Neural cell (in vitro differentiated cells): Measurements from ENCODE around the gene TMEM167A. TPM values are rescaled to one million over a fixed set of nuclear protein-coding genes. Genes with fewer than 3 reads are reported as not detected.

Source experiments
- H2AFZ ChIP-seq: fragments of 200-600, 300-800 bp; sonication (generic), shearing (Covaris generic); 2 replicates; pipeline ENCODE4 v1.6.0; 2014; ENCODE audit warnings: low read depth, mild to moderate bottlenecking, antibody characterized with exemption, low read length, moderate library complexity
- H3F3A ChIP-seq: fragments of 200-600 bp; shearing (Covaris generic); 2 replicates; pipeline ENCODE4 v1.6.1; 2016; ENCODE audit warnings: mild to moderate bottlenecking, moderate library complexity, mixed read lengths, antibody characterized with exemption, low read length; ENCODE audit not compliant: insufficient read depth, poor library complexity, severe bottlenecking
- H3K27ac ChIP-seq: fragments of 200-600, 300-800 bp; sonication (generic), shearing (Covaris generic); 2 replicates; pipeline ENCODE4 v1.5.1; 2014; ENCODE audit warnings: mild to moderate bottlenecking, low read length, moderate library complexity
- H3K27me3 ChIP-seq: fragments of 300-800, 200-600 bp; sonication (generic), shearing (Covaris generic); 2 replicates; pipeline ENCODE4 v1.6.0; 2014; ENCODE audit warnings: mild to moderate bottlenecking, low read depth, low read length, moderate library complexity; ENCODE audit not compliant: insufficient read depth
- H3K36me3 ChIP-seq: fragments of 300-800, 200-600 bp; sonication (generic), shearing (Covaris generic); 2 replicates; pipeline ENCODE4 v1.5.1; 2014; ENCODE audit warnings: mild to moderate bottlenecking, antibody characterized with exemption, low read length, moderate library complexity; ENCODE audit not compliant: insufficient read depth
- H3K4me2 ChIP-seq: fragments of 300-800, 200-600 bp; sonication (generic), shearing (Covaris generic); 2 replicates; pipeline ENCODE4 v1.6.0; 2014; ENCODE audit warnings: mild to moderate bottlenecking, low read length
- H3K4me3 ChIP-seq: fragments of 300-800, 200-600 bp; sonication (generic), shearing (Covaris generic); 2 replicates; pipeline ENCODE4 v1.5.1; 2014; ENCODE audit warnings: mild to moderate bottlenecking, low read length, moderate library complexity
- H3K79me2 ChIP-seq: fragments of 200-600 bp; shearing (Covaris generic); replicated peaks from 2 replicates; pipeline ENCODE4 v1.6.0; 2014; ENCODE audit warnings: mild to moderate bottlenecking, low read length, moderate library complexity; ENCODE audit not compliant: insufficient read depth
- H3K9ac ChIP-seq: fragments of 300-800, 200-600 bp; sonication (generic), shearing (Covaris generic); 2 replicates; pipeline ENCODE4 v1.6.1; 2016; ENCODE audit warnings: mild to moderate bottlenecking, low read length, mixed read lengths
- H3K9me2 ChIP-seq: fragments of 200-600 bp; shearing (Covaris generic); 2 replicates; pipeline ENCODE4 v1.6.1; 2016; ENCODE audit warnings: mild to moderate bottlenecking, low read length, mixed read lengths; ENCODE audit not compliant: insufficient read depth
- H3K9me3 ChIP-seq: fragments of 200-600, 300-800 bp; sonication (generic), shearing (Covaris generic); 2 replicates; pipeline ENCODE4 v1.6.1; 2016; ENCODE audit warnings: mild to moderate bottlenecking, mixed run types, low read length, moderate library complexity, mixed read lengths
- H4K20me1 ChIP-seq: fragments of 200-600 bp; shearing (Covaris generic); 2 replicates; pipeline ENCODE4 v1.6.1; 2016; ENCODE audit warnings: mild to moderate bottlenecking, mixed run types; ENCODE audit not compliant: insufficient read depth
- CTCF ChIP-seq: fragments of 450-650 bp; IDR thresholded peaks from 2 replicates; pipeline ENCODE4 v1.5.1; 2014; ENCODE audit warnings: antibody characterized with exemption, mild to moderate bottlenecking, moderate library complexity; ENCODE audit not compliant: poor library complexity, severe bottlenecking
- EP300 ChIP-seq: fragments of 450-650 bp; conservative IDR thresholded peaks from 2 replicates; pipeline ENCODE4 v1.6.1; 2014; ENCODE audit warnings: antibody characterized with exemption, mild to moderate bottlenecking, moderate library complexity; ENCODE audit not compliant: poor library complexity, severe bottlenecking
- EZH2 ChIP-seq: fragments of 200-600, 300-800 bp; shearing (Covaris generic), sonication (generic); IDR thresholded peaks from 2 replicates; pipeline ENCODE4 v1.6.1; 2014; ENCODE audit warnings: antibody characterized with exemption, low read length, borderline replicate concordance, mild to moderate bottlenecking; ENCODE audit not compliant: insufficient read depth, poor library complexity, severe bottlenecking
- MXI1 ChIP-seq: fragments of 450-650 bp; conservative IDR thresholded peaks from 2 replicates; pipeline ENCODE4 v1.6.1; 2014; ENCODE audit warnings: antibody characterized with exemption, mild to moderate bottlenecking; ENCODE audit not compliant: poor library complexity, severe bottlenecking
- POLR2AphosphoS5 ChIP-seq: IDR thresholded peaks from 2 replicates; pipeline ENCODE4 v1.6.1; 2012
- RAD21 ChIP-seq: fragments of 450-650 bp; conservative IDR thresholded peaks from 2 replicates; pipeline ENCODE4 v1.6.1; 2014; ENCODE audit warnings: antibody characterized with exemption, mild to moderate bottlenecking, moderate library complexity
- REST ChIP-seq: IDR thresholded peaks from 2 replicates; pipeline ENCODE4 v1.6.1; 2012; ENCODE audit warnings: borderline replicate concordance
- SMC3 ChIP-seq: fragments of 450-650 bp; conservative IDR thresholded peaks from 2 replicates; pipeline ENCODE4 v1.6.1; 2014; ENCODE audit warnings: antibody characterized with exemption, mild to moderate bottlenecking, moderate library complexity; ENCODE audit not compliant: poor library complexity
- TAF1 ChIP-seq: IDR thresholded peaks from 2 replicates; pipeline ENCODE4 v1.6.1; 2012; ENCODE audit warnings: low read depth
- polyA plus RNA-seq: library from polyadenylated mRNA; depleted of rRNA; stranded (reverse); fragments of >200 nt; gene quantifications from 2 replicates; pipeline ENCODE4 v1.2.3, GENCODE V29; 2014

TMEM167A gene
- polyA plus RNA-seq, 1 donor from 2014 or later: 436 TPM

- no peak overlapping the region for H2AFZ ChIP-seq
- H3K9ac ChIP-seq: no peak overlapping the region
- peaks cover 5% of the 10 kb centered on the region for H3K79me2 ChIP-seq
- H3K27me3 ChIP-seq: no peaks in the 10 kb centered on the region
- no peak overlapping the region for H3K4me2 ChIP-seq
- no peak overlapping the region for H3K27ac ChIP-seq
- peaks cover 11% of the 10 kb centered on the region for H3F3A ChIP-seq
- H3K4me3 ChIP-seq: no peak overlapping the region
- no peaks in the 10 kb centered on the region for H4K20me1 ChIP-seq
- TF ChIP-seq SMC3 (no peak), EP300 (no peak), MXI1 (no peak), REST (no peak), TAF1 (no peak), EZH2 (no peak), RAD21 (no peak), CTCF (no peak), POLR2AphosphoS5 (no peak)
- no peaks in the 10 kb centered on the region for H3K9me2 ChIP-seq
- H3K36me3 ChIP-seq: no peaks in the 10 kb centered on the region
- H3K9me3 ChIP-seq: no peaks in the 10 kb centered on the region
Observed at GRCh38 chr5:83031381-83031780, 45.8 kb downstream of the TMEM167A start.

GRCh38 chr5:83029912-83030311, 47.3 kb downstream of the TMEM167A start:
- H4K20me1 ChIP-seq: no peaks in the 10 kb centered on the region
- no peaks in the 10 kb centered on the region for H3K27me3 ChIP-seq
- no peak overlapping the region for H2AFZ ChIP-seq
- peaks cover 5% of the 10 kb centered on the region for H3K79me2 ChIP-seq
- no peak overlapping the region for H3K4me2 ChIP-seq
- H3K4me3 ChIP-seq: no peak overlapping the region
- no peaks in the 10 kb centered on the region for H3K36me3 ChIP-seq
- no peaks in the 10 kb centered on the region for H3K9me2 ChIP-seq
- peaks cover 8% of the 10 kb centered on the region for H3F3A ChIP-seq
- TF ChIP-seq MXI1 (no peak), EZH2 (no peak), TAF1 (no peak), POLR2AphosphoS5 (no peak), EP300 (no peak), SMC3 (no peak), RAD21 (no peak), CTCF (no peak), REST (no peak)
- H3K9ac ChIP-seq: no peak overlapping the region
- H3K9me3 ChIP-seq: no peaks in the 10 kb centered on the region
- H3K27ac ChIP-seq: no peak overlapping the region
